Uterus (tissue), 2 donors: ENCODE measurements around the gene ADCY5.

Experiments
- CTCF ChIP-seq, 4 experiments: fragments of 200-600 bp in 2 of 4; fragments of 450-650 bp in 2 of 4; sonication (generic) in 2 of 4; IDR thresholded peaks; one replicate each; pipeline ENCODE4 v1.5.1; 2016 to 2019; ENCODE audit warnings: antibody characterized with exemption in 4 of 4, mild to moderate bottlenecking in 2 of 4, moderate library complexity in 1 of 4
- POLR2A ChIP-seq, 2 donors: fragments of 450-650 bp; IDR thresholded peaks; one replicate each; pipeline ENCODE4 v1.6.1; 2016; ENCODE audit warnings: antibody characterized with exemption in 2 of 2, mild to moderate bottlenecking in 1 of 2, moderate library complexity in 1 of 2

- TF ChIP-seq POLR2A (IDR thresholded peaks at IDR 0.05) (no peak), CTCF (IDR thresholded peaks at IDR 0.05) (no peak)
Measured at GRCh38 chr3:123367467-123368154, 81.3 kb downstream of the ADCY5 start.
